ENCODE data around the gene TRAIP. TPM values are rescaled to one million over a fixed set of nuclear protein-coding genes. Genes with fewer than 3 reads are reported as not detected.

TRAIP gene
- total RNA-seq, 1 experiment from 2014 or later, result 5.9 TPM

DNA sequence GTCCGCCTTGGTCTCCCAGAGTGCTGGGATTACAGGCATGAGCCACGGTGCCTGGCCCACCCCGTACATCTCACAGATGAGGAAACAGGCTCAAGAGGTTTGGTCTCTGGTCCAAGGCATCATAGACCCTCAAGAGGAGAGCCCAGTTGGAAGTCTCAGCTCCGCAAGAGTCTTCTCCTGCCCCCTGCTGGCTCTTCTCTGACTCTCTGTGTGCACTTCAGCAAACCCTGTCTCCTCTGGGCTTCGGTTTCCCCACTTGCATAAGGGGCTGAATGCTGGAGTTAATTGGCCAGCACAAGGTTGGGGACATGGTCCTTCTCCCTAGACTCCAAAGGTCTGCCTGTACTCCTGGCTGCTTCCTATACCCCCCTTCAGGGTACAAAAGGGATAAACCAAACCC, 43.5 kb upstream of the TRAIP start:
- peak; percentile 87 for DNase-seq
- no peaks in the 10 kb centered on the region for H3K36me3 ChIP-seq (ENCODE audit: insufficient read depth, low read length)
- H3K4me1 ChIP-seq (ENCODE audit: low read length), result peaks cover 7% of the 10 kb centered on the region
- no peak overlapping the region for H2AFZ ChIP-seq (ENCODE audit: low read length)
- H3K9ac ChIP-seq (ENCODE audit: low read length), result no peak overlapping the region
- H3K27ac ChIP-seq (ENCODE audit: low read length), result no peak overlapping the region
- H3K79me2 ChIP-seq (ENCODE audit: low read length), result no peaks in the 10 kb centered on the region
- H3K9me3 ChIP-seq (ENCODE audit: low read length), result no peaks in the 10 kb centered on the region
- no peaks in the 10 kb centered on the region for H3K27me3 ChIP-seq (ENCODE audit: low read length)
- no peak overlapping the region for H3K4me3 ChIP-seq (ENCODE audit: low read length)
- no peak overlapping the region for H3K4me2 ChIP-seq (ENCODE audit: low read depth, low read length, poor library complexity, severe bottlenecking)
- no peaks in the 10 kb centered on the region for H3K9me2 ChIP-seq (replicated peaks; ENCODE audit: insufficient read depth, low read length)
- no peaks in the 10 kb centered on the region for H4K20me1 ChIP-seq (ENCODE audit: insufficient read depth, low read depth, low read length)

DNA sequence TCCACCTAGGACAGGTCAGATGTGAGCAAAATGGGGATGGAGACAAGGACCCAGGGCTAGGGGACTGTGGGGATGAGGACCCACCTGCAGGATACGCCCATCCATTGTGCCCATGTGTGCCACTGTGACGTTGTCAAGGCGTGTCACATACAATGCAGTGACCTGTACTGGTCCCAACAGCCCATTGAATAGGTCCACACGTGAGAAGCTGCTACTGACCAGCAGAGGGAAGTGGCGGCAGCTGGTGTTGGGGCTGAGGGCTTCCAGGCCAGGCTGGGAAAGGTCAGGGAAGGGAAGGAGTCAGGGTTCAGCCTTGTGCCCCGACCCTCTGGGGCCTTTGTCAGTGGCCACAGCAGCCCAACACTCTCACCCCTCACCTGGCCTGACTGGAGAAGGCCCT, 42.6 kb upstream of the TRAIP start:
- Histone ChIP-seq H3K4me1 (ENCODE audit: low read length) (peaks cover 2% of the 10 kb centered on the region), H2AFZ (ENCODE audit: low read length) (no peak overlapping the region), H3K27me3 (ENCODE audit: low read length) (no peaks in the 10 kb centered on the region), H3K4me3 (ENCODE audit: low read length) (no peak overlapping the region), H3K4me2 (ENCODE audit: low read depth, low read length, poor library complexity, severe bottlenecking) (no peak overlapping the region), H3K9me3 (ENCODE audit: low read length) (no peaks in the 10 kb centered on the region), H3K79me2 (ENCODE audit: low read length) (no peaks in the 10 kb centered on the region), H3K9me2 (replicated peaks; ENCODE audit: insufficient read depth, low read length) (no peaks in the 10 kb centered on the region), H3K27ac (ENCODE audit: low read length) (no peak overlapping the region), H3K9ac (ENCODE audit: low read length) (no peak overlapping the region), H3K36me3 (ENCODE audit: insufficient read depth, low read length) (no peaks in the 10 kb centered on the region), H4K20me1 (ENCODE audit: insufficient read depth, low read depth, low read length) (no peaks in the 10 kb centered on the region)
- no peak for DNase-seq

DNA sequence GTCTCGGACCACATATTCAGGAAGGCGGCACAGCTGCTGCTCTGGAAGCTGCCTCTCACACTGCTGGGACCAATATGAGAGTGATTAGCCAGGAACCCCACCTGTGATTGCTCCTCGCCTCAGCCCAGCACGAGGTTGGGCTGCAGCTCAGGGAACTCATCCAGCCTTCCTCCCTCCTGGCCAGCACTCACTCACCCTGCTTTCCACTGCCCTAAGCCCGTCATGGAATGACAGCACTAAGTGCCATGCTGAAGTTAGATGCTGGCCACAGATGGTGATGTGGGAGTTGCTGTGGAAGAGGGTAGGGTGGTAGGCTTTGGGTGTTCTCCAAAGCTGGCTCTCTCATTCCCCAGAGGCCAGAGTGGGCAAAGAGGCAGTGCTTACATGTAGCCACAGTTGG, 40.0 kb upstream of the TRAIP start:
- Histone ChIP-seq H3K36me3 (ENCODE audit: insufficient read depth, low read length) (no peaks in the 10 kb centered on the region), H3K27ac (ENCODE audit: low read length) (no peak overlapping the region), H3K4me3 (ENCODE audit: low read length) (no peak overlapping the region), H3K79me2 (ENCODE audit: low read length) (no peaks in the 10 kb centered on the region), H3K9me2 (replicated peaks; ENCODE audit: insufficient read depth, low read length) (no peaks in the 10 kb centered on the region), H2AFZ (ENCODE audit: low read length) (no peak overlapping the region), H3K4me2 (ENCODE audit: low read depth, low read length, poor library complexity, severe bottlenecking) (no peak overlapping the region), H3K4me1 (ENCODE audit: low read length) (no peaks in the 10 kb centered on the region), H3K9ac (ENCODE audit: low read length) (no peak overlapping the region), H3K9me3 (ENCODE audit: low read length) (no peaks in the 10 kb centered on the region), H4K20me1 (ENCODE audit: insufficient read depth, low read depth, low read length) (no peaks in the 10 kb centered on the region), H3K27me3 (ENCODE audit: low read length) (no peaks in the 10 kb centered on the region)
- DNase-seq, result no peak

DNA sequence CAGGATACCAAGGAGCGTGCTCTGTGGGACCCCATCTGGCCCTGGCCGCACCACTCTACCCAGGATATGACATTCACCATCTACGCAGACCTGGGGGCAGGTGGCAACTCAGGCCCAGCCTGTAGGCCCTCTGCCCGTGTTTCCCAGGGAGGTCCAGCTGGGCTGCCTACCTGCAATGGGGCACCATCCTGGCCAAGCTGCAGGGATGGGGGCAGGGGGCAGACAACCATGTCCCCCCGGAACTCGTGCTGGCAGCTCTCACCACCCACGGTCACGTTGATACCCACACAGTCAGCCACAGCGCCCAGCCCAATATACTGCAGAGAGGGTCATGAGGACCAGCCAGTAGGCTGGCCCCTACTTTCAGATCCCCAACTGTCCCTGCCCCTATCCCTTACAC, 39.4 kb upstream of the TRAIP start:
- H3K9me3 ChIP-seq (ENCODE audit: low read length), result no peaks in the 10 kb centered on the region
- no peak for DNase-seq
- H3K9ac ChIP-seq (ENCODE audit: low read length), result no peak overlapping the region
- H3K4me2 ChIP-seq (ENCODE audit: low read depth, low read length, poor library complexity, severe bottlenecking), result no peak overlapping the region
- H3K36me3 ChIP-seq (ENCODE audit: insufficient read depth, low read length), result no peaks in the 10 kb centered on the region
- no peaks in the 10 kb centered on the region for H3K27me3 ChIP-seq (ENCODE audit: low read length)
- H3K79me2 ChIP-seq (ENCODE audit: low read length), result no peaks in the 10 kb centered on the region
- H2AFZ ChIP-seq (ENCODE audit: low read length), result no peak overlapping the region
- no peaks in the 10 kb centered on the region for H3K4me1 ChIP-seq (ENCODE audit: low read length)
- H3K27ac ChIP-seq (ENCODE audit: low read length), result no peak overlapping the region
- no peaks in the 10 kb centered on the region for H3K9me2 ChIP-seq (replicated peaks; ENCODE audit: insufficient read depth, low read length)
- H4K20me1 ChIP-seq (ENCODE audit: insufficient read depth, low read depth, low read length), result no peaks in the 10 kb centered on the region
- no peak overlapping the region for H3K4me3 ChIP-seq (ENCODE audit: low read length)

DNA sequence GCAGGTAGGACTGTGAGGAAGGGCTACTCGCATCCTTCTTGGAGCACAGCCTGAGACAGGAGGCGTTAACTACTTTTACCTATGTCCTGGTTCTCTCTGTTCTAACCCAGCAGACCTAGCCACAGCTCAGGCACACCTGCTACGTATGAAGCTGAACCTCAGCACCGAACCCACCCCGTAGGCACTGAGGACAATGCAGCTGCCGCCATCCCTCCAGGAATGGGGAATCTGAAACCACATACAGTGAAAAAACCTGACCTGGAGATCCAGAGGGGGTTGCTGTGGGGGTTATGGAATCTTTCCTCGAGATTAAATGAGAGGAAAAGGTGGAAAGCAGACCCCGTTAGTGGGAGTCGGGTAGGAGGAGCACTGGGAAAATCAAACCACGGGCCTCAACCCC, 32.9 kb upstream of the TRAIP start:
- Histone ChIP-seq H4K20me1 (ENCODE audit: insufficient read depth, low read depth, low read length) (no peaks in the 10 kb centered on the region), H3K4me2 (ENCODE audit: low read depth, low read length, poor library complexity, severe bottlenecking) (no peak overlapping the region), H3K4me1 (ENCODE audit: low read length) (no peaks in the 10 kb centered on the region), H3K27ac (ENCODE audit: low read length) (no peak overlapping the region), H3K36me3 (ENCODE audit: insufficient read depth, low read length) (no peaks in the 10 kb centered on the region), H3K9me3 (ENCODE audit: low read length) (no peaks in the 10 kb centered on the region), H3K4me3 (ENCODE audit: low read length) (no peak overlapping the region), H3K9ac (ENCODE audit: low read length) (no peak overlapping the region), H3K79me2 (ENCODE audit: low read length) (no peaks in the 10 kb centered on the region), H2AFZ (ENCODE audit: low read length) (no peak overlapping the region), H3K9me2 (replicated peaks; ENCODE audit: insufficient read depth, low read length) (no peaks in the 10 kb centered on the region), H3K27me3 (ENCODE audit: low read length) (no peaks in the 10 kb centered on the region)
- no peak for DNase-seq

DNA sequence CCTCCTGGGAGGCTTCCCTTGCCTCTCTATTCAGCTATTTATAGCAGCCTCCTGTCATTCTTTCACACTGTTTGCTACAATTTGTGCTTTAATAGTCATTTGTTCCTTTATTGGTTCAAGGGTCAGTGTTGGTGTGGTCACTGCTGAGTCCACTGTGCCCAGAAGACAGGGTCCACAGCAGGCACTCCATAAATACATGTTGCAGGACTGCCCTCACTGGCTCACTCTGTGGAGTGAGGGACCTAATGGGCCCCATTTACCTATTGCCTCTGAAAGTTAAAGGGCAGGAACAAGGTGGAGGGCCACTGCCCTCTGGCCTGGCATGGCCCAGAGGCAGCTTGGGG, 30.5 kb upstream of the TRAIP start:
- no peak for DNase-seq
- Histone ChIP-seq H3K4me3 (ENCODE audit: low read length) (no peak overlapping the region), H3K79me2 (ENCODE audit: low read length) (no peaks in the 10 kb centered on the region), H3K27ac (ENCODE audit: low read length) (no peak overlapping the region), H3K9me3 (ENCODE audit: low read length) (no peaks in the 10 kb centered on the region), H3K4me2 (ENCODE audit: low read depth, low read length, poor library complexity, severe bottlenecking) (no peak overlapping the region), H3K27me3 (ENCODE audit: low read length) (no peaks in the 10 kb centered on the region), H4K20me1 (ENCODE audit: insufficient read depth, low read depth, low read length) (no peaks in the 10 kb centered on the region), H3K4me1 (ENCODE audit: low read length) (peaks cover 6% of the 10 kb centered on the region), H3K9me2 (replicated peaks; ENCODE audit: insufficient read depth, low read length) (no peaks in the 10 kb centered on the region), H3K9ac (ENCODE audit: low read length) (no peak overlapping the region), H3K36me3 (ENCODE audit: insufficient read depth, low read length) (no peaks in the 10 kb centered on the region), H2AFZ (ENCODE audit: low read length) (no peak overlapping the region)

DNA sequence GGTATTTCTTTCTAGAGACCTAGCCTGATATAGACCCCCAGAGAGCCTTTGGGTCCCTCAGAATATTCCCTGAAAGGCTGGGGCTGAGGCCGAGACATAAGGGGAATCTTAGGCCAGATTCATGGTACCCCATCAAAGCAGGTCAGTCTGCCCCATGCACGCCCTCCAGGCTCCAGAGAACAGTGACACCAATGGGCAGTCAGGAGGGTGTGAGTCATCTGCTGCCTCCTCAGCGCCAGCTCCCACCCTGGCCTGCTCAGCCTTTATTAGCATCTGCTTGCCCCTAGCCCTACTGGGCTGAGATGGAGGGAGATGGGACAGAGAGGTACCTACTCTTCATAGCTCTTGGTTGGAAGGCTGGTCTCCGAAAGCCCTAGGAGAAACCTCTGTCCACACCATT, 27.6 kb upstream of the TRAIP start:
- no peak for DNase-seq
- Histone ChIP-seq H3K27ac (ENCODE audit: low read length) (no peak overlapping the region), H3K27me3 (ENCODE audit: low read length) (no peaks in the 10 kb centered on the region), H3K9me3 (ENCODE audit: low read length) (no peaks in the 10 kb centered on the region), H3K79me2 (ENCODE audit: low read length) (no peaks in the 10 kb centered on the region), H3K4me2 (ENCODE audit: low read depth, low read length, poor library complexity, severe bottlenecking) (no peak overlapping the region), H3K9me2 (replicated peaks; ENCODE audit: insufficient read depth, low read length) (no peaks in the 10 kb centered on the region), H3K9ac (ENCODE audit: low read length) (no peak overlapping the region), H2AFZ (ENCODE audit: low read length) (no peak overlapping the region), H4K20me1 (ENCODE audit: insufficient read depth, low read depth, low read length) (no peaks in the 10 kb centered on the region), H3K4me1 (ENCODE audit: low read length) (peaks cover 18% of the 10 kb centered on the region), H3K4me3 (ENCODE audit: low read length) (no peak overlapping the region), H3K36me3 (ENCODE audit: insufficient read depth, low read length) (no peaks in the 10 kb centered on the region)

DNA sequence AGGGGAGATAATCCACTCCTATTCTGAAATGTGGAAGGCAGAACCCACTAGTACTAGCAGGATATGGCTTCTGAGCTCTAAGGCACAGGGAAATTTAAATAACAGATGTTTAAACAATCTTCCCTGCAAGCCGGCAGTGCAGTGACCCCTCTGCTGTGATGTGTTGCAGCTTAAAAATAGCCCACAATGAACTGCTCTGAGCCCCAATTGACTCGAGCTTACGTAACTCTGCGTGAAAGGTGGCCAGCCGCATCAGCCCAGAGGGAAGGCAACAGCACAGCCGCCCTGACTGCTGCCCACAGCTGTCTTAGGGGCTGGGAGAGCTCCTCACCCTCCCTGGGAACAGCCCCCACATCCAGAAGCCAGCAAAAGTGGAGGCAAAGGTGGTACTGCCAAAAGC, 25.8 kb upstream of the TRAIP start:
- no peak overlapping the region for H3K4me3 ChIP-seq (ENCODE audit: low read length)
- H3K9me3 ChIP-seq (ENCODE audit: low read length), result no peaks in the 10 kb centered on the region
- no peaks in the 10 kb centered on the region for H3K9me2 ChIP-seq (replicated peaks; ENCODE audit: insufficient read depth, low read length)
- DNase-seq, result no peak
- no peak overlapping the region for H3K27ac ChIP-seq (ENCODE audit: low read length)
- H3K9ac ChIP-seq (ENCODE audit: low read length), result no peak overlapping the region
- no peaks in the 10 kb centered on the region for H3K27me3 ChIP-seq (ENCODE audit: low read length)
- no peaks in the 10 kb centered on the region for H3K36me3 ChIP-seq (ENCODE audit: insufficient read depth, low read length)
- peaks cover 18% of the 10 kb centered on the region for H3K4me1 ChIP-seq (ENCODE audit: low read length)
- H2AFZ ChIP-seq (ENCODE audit: low read length), result no peak overlapping the region
- H3K4me2 ChIP-seq (ENCODE audit: low read depth, low read length, poor library complexity, severe bottlenecking), result no peak overlapping the region
- no peaks in the 10 kb centered on the region for H4K20me1 ChIP-seq (ENCODE audit: insufficient read depth, low read depth, low read length)
- H3K79me2 ChIP-seq (ENCODE audit: low read length), result no peaks in the 10 kb centered on the region

DNA sequence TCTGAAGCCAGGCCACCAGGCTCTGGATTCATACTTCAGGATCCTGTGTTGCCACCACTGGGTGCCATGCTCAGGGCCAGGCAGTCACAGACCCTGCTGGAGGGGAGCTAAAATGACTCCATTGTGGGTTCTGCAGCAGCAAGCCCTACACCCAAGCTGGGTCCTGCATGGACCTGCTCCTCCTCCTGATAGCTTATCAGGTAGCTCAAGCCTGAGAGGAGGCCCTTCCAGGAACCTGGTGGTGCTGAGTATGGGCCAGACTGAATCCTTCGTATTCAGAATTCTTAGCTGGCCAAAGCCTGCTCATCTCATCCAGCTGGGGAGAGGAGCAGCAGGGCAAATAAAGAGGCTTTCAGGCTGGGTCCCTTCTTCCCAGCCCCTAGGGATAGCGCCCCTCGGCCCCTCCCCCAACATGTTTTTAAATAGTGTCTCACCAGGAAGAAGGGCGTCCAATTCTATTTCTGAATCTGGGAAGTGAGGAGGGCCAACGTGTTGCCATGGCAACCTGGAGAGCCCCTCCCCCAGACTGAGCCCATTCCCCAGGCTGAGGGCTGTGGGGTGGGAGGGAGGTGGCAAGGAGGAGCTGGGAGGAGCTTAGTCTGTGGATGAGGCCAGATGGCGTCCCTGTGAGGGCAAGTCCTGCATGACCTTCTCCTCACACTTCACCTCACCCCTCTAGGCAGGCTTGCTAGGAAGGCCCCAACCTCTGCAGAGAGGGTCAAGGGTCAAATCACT, 24.4 kb upstream of the TRAIP start:
- DNase-seq, result no peak

More for the DNA sequence above, 24.4 kb upstream of the TRAIP start:
- Histone ChIP-seq H4K20me1 (ENCODE audit: insufficient read depth, low read depth, low read length) (no peaks in the 10 kb centered on the region), H3K27me3 (ENCODE audit: low read length) (no peaks in the 10 kb centered on the region), H2AFZ (ENCODE audit: low read length) (no peak overlapping the region), H3K9me3 (ENCODE audit: low read length) (no peaks in the 10 kb centered on the region), H3K27ac (ENCODE audit: low read length) (no peak overlapping the region), H3K4me3 (ENCODE audit: low read length) (no peak overlapping the region), H3K36me3 (ENCODE audit: insufficient read depth, low read length) (no peaks in the 10 kb centered on the region), H3K9me2 (replicated peaks; ENCODE audit: insufficient read depth, low read length) (no peaks in the 10 kb centered on the region), H3K9ac (ENCODE audit: low read length) (no peak overlapping the region), H3K4me2 (ENCODE audit: low read depth, low read length, poor library complexity, severe bottlenecking) (no peak overlapping the region), H3K79me2 (ENCODE audit: low read length) (no peaks in the 10 kb centered on the region), H3K4me1 (ENCODE audit: low read length) (peaks cover 18% of the 10 kb centered on the region)

Data from Karpas-422 (cell line).